Raji (cell line): ENCODE measurements around the gene TMEM125.

Experiments used
- POLR2A ChIP-seq: IDR thresholded peaks from 2 replicates; pipeline ENCODE4 v1.6.1; 2011; ENCODE audit warnings: low read depth, low read length, control low read depth; ENCODE audit not compliant: insufficient read depth

Gene TMEM125

DNA sequence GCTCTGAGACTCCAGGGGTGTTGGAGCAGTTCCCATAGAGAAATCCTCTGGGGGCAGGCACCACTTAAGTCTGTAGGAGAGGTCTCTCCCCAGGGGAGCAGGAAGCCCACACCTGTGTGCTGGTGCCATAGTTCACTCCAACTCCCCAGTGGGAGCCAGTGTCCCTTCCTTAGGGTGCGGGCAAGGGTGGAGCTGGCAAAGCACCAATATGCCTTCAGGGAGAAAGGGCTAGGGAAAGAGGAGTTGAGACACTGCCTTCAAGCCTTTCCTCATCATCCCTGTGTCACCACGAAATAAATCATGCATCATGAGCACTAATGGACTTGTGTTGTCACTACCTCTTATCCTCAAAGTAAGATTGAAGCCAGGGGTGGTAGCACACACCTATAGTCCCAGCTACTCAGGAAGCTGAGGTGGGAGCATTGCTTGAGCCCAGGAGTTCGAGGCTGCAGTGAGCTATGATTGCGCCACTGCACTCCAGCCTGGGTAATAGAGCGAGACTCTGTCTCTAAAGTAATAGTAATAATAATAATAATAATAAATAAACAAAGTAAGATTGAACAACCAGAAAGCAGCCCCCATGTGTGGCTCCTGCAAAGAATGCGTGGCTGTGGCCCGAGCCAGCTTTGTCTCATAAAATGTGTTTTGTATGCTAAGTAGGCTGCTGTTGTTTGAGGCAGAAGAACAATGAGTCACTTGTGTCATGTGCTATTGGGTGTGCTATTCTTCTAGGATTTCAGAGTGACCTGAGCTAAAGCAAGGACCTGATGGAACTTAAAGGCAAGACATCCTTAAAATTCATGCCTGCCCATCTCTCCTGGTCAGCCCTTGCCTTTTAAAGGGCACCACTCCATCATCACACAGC lies 24.3 kb downstream of the TMEM125 start:
- TF ChIP-seq POLR2A: no peak

DNA sequence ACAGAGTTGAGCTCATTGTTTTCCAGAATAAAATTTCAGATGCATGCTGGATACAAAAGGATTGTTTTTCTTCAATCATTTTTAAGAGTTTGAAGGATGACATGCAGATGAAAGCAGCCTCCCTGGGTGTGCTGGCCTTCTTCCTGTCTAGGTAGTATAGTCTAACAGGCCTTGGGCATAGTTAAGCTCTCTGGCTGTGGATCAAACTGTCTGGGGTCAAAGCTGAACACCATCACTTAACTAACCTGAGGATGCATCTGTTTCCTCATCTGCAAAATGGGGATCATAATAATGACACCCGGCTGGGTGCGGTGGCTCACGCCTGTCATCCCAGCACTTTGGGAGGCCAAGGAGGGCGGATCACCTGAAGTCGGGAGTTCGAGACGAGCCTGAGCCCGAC lies 25.0 kb downstream of the TMEM125 start:
- TF ChIP-seq POLR2A: no peak

DNA sequence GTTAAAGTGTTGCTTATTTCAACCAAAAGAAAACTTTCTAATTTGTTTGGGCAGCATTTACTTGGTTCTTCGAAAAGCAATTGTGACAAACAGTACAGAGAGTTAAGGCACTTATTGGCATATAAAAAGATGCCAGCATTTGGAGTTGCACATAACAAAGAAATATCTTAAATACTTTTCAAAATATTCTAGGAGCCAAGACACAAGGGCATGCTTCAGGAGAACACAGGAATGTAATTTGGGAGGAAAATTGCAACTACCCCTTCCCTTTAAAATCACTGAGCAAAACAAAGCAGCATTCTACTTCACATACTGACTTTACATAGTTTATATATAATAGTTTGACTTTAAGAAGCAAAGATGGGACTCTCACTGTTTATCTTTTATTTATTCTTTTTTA lies 26.4 kb downstream of the TMEM125 start:
- no peak for TF ChIP-seq POLR2A

GRCh38 chr1:43298055-43298454 lies 28.3 kb downstream of the TMEM125 start:
- no peak for TF ChIP-seq POLR2A

DNA sequence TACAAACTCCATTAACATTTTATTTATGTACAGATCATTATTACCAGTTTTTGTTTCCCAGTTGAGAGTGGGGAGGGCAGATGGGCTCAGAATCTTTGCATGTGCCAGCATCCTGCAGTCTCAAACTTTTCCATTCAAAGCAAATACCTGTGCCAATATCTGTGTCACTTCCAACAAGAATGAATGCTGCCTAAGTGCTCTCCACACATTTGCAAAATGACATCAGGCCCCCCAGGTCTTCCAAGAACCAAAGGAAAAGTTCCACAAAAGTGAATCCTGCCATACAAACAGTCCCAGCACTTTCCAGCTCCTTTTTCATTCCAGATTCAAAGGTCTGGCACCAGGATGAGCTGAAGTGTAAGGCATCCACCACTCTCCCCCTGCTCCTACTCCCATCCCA lies 29.3 kb downstream of the TMEM125 start:
- TF ChIP-seq POLR2A: no peak

GRCh38 chr1:43300378-43301094 lies 30.8 kb downstream of the TMEM125 start, which contains the start of gene TIE1:
TSS of gene TIE1 (plus strand) at chr1:43300982. CDS start at chr1:43301072, 90 bp downstream.
- no peak for TF ChIP-seq POLR2A

- TF ChIP-seq POLR2A: no peak
Measured at GRCh38 chr1:43302201-43302600, 32.4 kb downstream of the TMEM125 start.

DNA sequence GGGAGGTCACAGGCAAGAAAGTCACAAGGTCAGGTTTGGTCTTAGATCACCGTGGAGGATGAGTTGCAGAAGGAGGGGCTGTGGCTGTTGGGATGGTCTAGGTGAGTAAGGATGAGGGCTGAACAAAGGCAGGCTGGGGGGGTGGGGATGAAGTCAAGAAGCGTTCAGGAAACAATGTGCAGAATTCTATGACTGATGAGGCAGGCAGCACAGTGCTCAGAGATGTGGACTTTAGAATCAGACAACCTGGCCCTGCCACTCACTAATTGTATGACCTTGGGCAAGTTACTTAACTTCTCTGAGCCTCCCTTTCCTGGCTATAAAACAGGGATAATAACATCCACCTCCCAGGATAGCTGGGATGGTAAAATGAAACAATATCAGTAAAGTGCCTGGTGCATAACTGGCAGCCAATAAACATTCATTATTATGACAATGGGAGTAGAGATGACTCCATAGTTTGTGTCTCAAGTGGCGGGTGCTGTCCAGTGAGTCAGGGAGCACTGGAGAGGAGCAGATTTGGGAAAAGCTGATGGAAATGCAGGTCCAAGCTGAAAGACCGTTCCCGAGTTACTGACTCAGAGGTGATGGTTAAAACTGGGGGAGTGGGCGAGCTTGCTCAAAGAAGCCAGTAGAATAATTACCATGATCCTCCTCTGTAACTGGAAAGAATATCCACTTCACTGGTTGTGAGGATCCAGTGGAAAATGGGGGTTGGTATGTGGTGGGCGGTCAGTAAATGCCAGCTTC lies 33.1 kb downstream of the TMEM125 start:
- TF ChIP-seq POLR2A: no peak

DNA sequence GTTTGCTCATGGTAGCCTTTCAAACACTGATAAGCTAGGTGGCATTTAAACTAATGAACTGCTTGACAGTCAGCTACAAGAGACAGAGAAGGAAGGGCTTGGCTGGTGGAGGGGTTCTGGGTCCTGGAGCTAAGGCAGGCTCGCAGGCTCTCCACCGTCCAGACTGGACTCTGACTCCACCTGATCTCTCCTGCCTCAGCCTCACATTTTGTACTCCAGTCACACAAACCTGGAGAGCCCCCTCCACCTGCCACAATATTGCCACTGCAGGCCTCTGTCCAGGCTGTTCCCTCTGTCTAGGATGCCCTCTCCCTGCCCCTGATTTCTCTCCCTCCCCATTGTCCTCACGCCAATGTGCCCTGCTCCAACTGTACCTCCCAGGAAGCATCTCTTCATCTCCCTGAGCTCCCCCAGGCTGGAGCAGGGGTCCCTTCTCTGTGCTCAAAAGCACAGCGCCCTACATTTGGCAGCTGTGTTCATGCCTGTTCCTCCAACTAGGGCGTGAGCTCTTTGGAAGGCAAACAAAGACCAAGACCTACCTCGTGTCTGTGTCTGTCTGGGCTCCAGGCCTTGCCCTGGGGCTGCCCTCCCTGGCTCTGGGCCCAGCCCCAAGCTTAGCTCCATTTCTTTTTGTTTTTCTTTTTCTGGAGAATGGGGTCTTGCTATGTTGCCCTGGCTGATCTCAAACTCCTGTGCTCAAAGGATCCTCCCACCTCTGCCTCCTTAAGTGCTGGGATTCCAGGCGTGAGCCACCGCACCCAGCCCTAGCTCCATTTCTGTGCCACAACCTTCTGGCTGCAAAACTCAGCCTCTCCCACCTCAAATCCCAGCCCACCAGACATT lies 33.9 kb downstream of the TMEM125 start:
- TF ChIP-seq POLR2A: no peak

DNA sequence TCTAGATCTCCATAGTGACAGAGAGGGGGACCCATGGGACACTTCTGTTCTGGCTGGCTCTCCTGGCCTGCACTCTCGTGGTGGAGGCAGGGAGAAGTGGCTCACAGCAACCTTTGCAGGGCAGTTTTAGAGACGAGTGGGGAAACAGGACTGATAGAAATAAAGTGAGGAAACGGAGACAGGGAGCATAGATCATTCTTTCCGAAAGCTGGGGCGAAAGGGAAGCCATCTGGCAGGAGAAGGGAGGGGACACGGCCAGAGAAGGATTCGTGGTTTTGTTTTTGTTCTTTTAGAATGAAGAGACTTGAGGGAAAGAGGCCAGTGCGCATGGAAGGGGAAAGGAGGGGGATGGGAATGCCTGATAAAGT lies 34.5 kb downstream of the TMEM125 start:
- no peak for TF ChIP-seq POLR2A

GRCh38 chr1:43304771-43305300 lies 35.1 kb downstream of the TMEM125 start:
- TF ChIP-seq POLR2A: no peak

- no peak for TF ChIP-seq POLR2A
Measured at GRCh38 chr1:43305461-43305860, 35.7 kb downstream of the TMEM125 start.

DNA sequence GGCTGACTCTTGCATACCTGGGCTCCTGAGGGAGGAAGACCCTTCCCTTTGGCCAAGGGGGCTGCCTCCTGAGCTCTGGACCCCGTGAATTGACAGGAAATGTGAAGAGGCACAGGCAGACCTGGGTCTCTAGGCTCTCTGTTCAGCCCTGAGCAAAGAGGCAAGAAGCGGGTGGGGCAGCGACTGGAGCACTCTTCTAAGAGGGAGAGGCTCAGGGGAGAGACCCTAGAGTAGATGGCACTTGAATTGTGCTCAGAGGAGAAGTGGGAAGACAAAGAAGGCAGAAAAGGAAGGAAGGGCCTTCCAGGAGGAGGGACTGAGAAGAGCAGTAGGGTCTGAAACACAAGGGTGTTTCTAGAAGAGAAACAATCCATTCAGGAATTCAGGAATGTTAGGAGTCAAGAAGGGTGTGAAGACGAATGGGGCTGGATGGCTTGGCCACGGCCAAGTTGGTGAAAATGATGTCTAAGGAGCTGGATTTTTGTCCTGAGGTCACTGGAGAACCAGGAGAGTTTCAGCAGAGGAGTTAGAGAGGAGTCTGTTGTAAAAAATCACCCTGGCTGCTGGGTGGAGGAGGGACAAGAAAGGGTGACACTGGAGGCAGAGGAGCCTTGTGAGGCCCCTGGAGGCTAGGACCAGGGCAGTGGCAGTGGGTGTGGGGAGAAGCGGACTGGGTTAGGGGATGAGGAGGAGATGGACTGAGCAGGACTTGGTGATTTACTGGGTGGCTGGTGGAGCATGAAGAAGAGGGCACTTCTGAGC lies 36.3 kb downstream of the TMEM125 start:
- no peak for TF ChIP-seq POLR2A
